Loucy (cell line): ENCODE data around the gene PTPRC.

Source experiments
- H2AFZ ChIP-seq: fragments of 200-600 bp; sonication (generic); 2 replicates; pipeline ENCODE4 v1.6.0; 2016; ENCODE audit warnings: antibody characterized with exemption, mild to moderate bottlenecking, low read length, moderate library complexity
- H3F3A ChIP-seq: fragments of 200-600 bp; 2 replicates; pipeline ENCODE4 v1.6.0; 2016; ENCODE audit warnings: antibody characterized with exemption, low read depth, mild to moderate bottlenecking
- H3K27me3 ChIP-seq: fragments of 200-600 bp; sonication (generic); 2 replicates; pipeline ENCODE4 v1.6.1; 2014; ENCODE audit warnings: low read length, mild to moderate bottlenecking; ENCODE audit not compliant: insufficient read depth, poor library complexity, severe bottlenecking
- H3K36me3 ChIP-seq: fragments of 200-600 bp; sonication (generic); 2 replicates; pipeline ENCODE4 v1.6.1; 2016; ENCODE audit warnings: low read length; ENCODE audit not compliant: insufficient read depth
- H3K4me1 ChIP-seq: fragments of 200-600 bp; sonication (generic); 2 replicates; pipeline ENCODE4 v1.5.1; 2014; ENCODE audit warnings: low read length, mild to moderate bottlenecking; ENCODE audit not compliant: insufficient read depth, poor library complexity, severe bottlenecking
- H3K4me2 ChIP-seq: fragments of 200-600 bp; sonication (generic); 2 replicates; pipeline ENCODE4 v1.6.0; 2014; ENCODE audit warnings: antibody characterized with exemption, low read length, low read depth, mild to moderate bottlenecking; ENCODE audit not compliant: poor library complexity, severe bottlenecking
- H3K4me3 ChIP-seq: fragments of 200-600 bp; sonication (generic); 2 replicates; pipeline ENCODE4 v1.5.1; 2014; ENCODE audit warnings: low read length, mild to moderate bottlenecking, mixed read lengths; ENCODE audit not compliant: poor library complexity, severe bottlenecking
- H3K79me2 ChIP-seq: fragments of 200-600 bp; sonication (generic); 2 replicates; pipeline ENCODE4 v1.6.1; 2014; ENCODE audit warnings: low read length; ENCODE audit not compliant: insufficient read depth
- H3K9ac ChIP-seq: fragments of 200-600 bp; sonication (generic); 2 replicates; pipeline ENCODE4 v1.6.0; 2014; ENCODE audit warnings: mild to moderate bottlenecking, low read depth, low read length, moderate library complexity; ENCODE audit not compliant: poor library complexity, severe bottlenecking
- H3K9me2 ChIP-seq: fragments of 200-600 bp; sonication (generic); replicated peaks from 2 replicates; pipeline ENCODE4 v1.6.1; 2016; ENCODE audit warnings: low read depth, low read length, mixed read lengths
- H3K9me3 ChIP-seq: fragments of 200-600 bp; sonication (generic); 2 replicates; pipeline ENCODE4 v1.6.1; 2014; ENCODE audit warnings: mild to moderate bottlenecking, antibody characterized with exemption, low read length, low read depth; ENCODE audit not compliant: insufficient read depth
- H4K20me1 ChIP-seq: fragments of 200-600 bp; sonication (generic); 2 replicates; pipeline ENCODE4 v1.6.0; 2014; ENCODE audit warnings: antibody characterized with exemption, low read length, mild to moderate bottlenecking; ENCODE audit not compliant: insufficient read depth, poor library complexity, severe bottlenecking
- CTCF ChIP-seq: fragments of 200-600 bp; sonication (generic); conservative IDR thresholded peaks from 2 replicates; pipeline ENCODE4 v1.5.1; 2014; ENCODE audit warnings: mild to moderate bottlenecking, antibody characterized with exemption, low read length
- EZH2phosphoT487 ChIP-seq: fragments of 200-600 bp; IDR thresholded peaks from 2 replicates; pipeline ENCODE4 v1.6.1; 2018; ENCODE audit warnings: antibody characterized with exemption, mild to moderate bottlenecking, moderate library complexity, borderline replicate concordance

PTPRC gene

GRCh38 chr1:198713081-198713480, 74.2 kb downstream of the PTPRC start:
- Histone ChIP-seq H3K9me3 (no peaks in the 10 kb centered on the region), H3K36me3 (peaks cover 98% of the 10 kb centered on the region), H3K4me3 (no peak overlapping the region)

GRCh38 chr1:198714271-198714670, 75.4 kb downstream of the PTPRC start:
- peaks cover 98% of the 10 kb centered on the region for H3K36me3 ChIP-seq
- TF ChIP-seq EZH2phosphoT487 (no peak), CTCF (no peak)
- H3K4me1 ChIP-seq = no peaks in the 10 kb centered on the region
- no peak overlapping the region for H3K4me2 ChIP-seq
- H3F3A ChIP-seq = peaks cover 9% of the 10 kb centered on the region; the same call in 1 of the 2 replicates
- no peak overlapping the region for H2AFZ ChIP-seq
- H3K27me3 ChIP-seq = no peaks in the 10 kb centered on the region
- no peak overlapping the region for H3K9ac ChIP-seq
- H3K9me2 ChIP-seq = no peaks in the 10 kb centered on the region
- peaks cover 3% of the 10 kb centered on the region for H4K20me1 ChIP-seq
- no peaks in the 10 kb centered on the region for H3K79me2 ChIP-seq
- H3K9me3 ChIP-seq = no peaks in the 10 kb centered on the region
- no peak overlapping the region for H3K4me3 ChIP-seq

More at GRCh38 chr1:198713081-198713480, 74.2 kb downstream of the PTPRC start:
- no peak for TF ChIP-seq EZH2phosphoT487
- no peak for TF ChIP-seq CTCF
- Histone ChIP-seq H3K9me2 (no peaks in the 10 kb centered on the region), H3K27me3 (no peaks in the 10 kb centered on the region), H4K20me1 (no peaks in the 10 kb centered on the region), H3K79me2 (no peaks in the 10 kb centered on the region), H3K9ac (no peak overlapping the region), H3F3A (peaks cover 6% of the 10 kb centered on the region; the same call in 1 of the 2 replicates), H3K4me1 (no peaks in the 10 kb centered on the region), H3K4me2 (no peak overlapping the region), H2AFZ (no peak overlapping the region)

- Histone ChIP-seq H3K4me3 (no peak overlapping the region), H2AFZ (no peak overlapping the region), H3K4me2 (no peak overlapping the region), H3K9me3 (no peaks in the 10 kb centered on the region), H3K27me3 (no peaks in the 10 kb centered on the region), H3F3A (peaks cover 9% of the 10 kb centered on the region; the same call in 1 of the 2 replicates), H3K79me2 (no peaks in the 10 kb centered on the region), H3K9ac (no peak overlapping the region), H4K20me1 (peaks cover 4% of the 10 kb centered on the region), H3K9me2 (no peaks in the 10 kb centered on the region), H3K4me1 (no peaks in the 10 kb centered on the region), H3K36me3 (peaks cover 98% of the 10 kb centered on the region)
- TF ChIP-seq CTCF = no peak
- TF ChIP-seq EZH2phosphoT487 = no peak
These were observed 77.2 kb downstream of the PTPRC start for GRCh38 chr1:198716051-198716450.
